HT-29 (cell line): ENCODE measurements around the gene CISD3. TPM values are rescaled to one million over a fixed set of nuclear protein-coding genes. Genes with fewer than 3 reads are reported as not detected.

ENCODE experiments used
- DNase-seq: peaks from one replicate; pipeline ENCODE4 v3.0.0-alpha.2; 2015; ENCODE audit warnings: low spot score
- total RNA-seq: library from RNA; depleted of rRNA; stranded (reverse); fragments of >200 nt; shearing (Covaris generic); gene quantifications from 2 replicates; pipeline ENCODE4 v1.2.3, GENCODE V29; 2014

The CISD3 gene
- total RNA-seq, 1 experiment from 2014 or later, result 100 TPM

DNA sequence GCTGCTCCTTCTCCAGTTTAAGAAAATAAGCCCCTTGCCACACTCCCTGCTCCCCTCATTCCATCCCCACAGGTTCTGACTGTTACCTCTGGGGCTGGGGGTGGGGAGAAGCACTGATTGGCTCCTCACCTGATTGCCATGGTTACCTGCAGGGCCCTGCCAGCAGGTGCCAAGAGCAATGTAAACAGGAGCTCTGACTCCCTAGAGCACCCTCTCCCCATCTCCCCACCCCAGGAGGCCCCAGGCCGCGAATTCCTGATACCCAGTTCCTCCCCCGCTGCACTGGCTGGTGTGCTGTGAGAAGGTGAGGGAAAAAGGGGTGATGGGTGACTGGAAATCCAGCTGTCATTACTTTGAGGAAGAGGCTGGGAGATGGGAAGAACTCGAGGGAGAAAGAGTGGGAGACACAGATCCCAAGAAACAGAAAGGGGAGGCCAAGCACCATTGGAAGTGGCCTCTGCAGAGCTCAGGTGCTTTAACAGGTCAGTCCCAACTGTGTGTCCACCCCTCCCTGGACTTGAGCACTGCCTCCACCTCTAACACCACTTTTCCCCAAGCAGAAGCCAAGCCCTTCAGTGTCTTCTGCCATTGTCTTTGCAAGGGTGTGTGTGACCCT lies 13.5 kb downstream of the CISD3 start:
- no peak for DNase-seq

DNA sequence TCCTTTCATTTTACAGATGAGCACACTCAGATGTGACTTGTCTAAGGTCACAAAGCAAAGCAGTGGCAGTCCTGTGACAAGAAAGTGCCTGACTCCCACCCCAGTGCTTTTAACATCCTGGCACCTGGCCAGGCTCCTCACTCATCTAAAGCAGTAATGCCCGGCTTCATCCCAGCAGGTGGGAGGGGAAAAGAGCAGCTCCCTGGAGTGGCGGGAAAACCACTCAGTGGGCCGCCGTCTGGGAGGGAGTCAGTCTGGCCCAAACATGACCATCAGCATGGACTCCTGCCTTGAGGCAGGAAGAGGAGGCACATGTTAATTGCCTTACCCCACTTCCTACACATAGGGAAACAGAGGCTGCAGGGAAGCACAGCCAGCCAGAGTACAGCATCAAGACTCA lies 15.4 kb downstream of the CISD3 start:
- no peak for DNase-seq

DNA sequence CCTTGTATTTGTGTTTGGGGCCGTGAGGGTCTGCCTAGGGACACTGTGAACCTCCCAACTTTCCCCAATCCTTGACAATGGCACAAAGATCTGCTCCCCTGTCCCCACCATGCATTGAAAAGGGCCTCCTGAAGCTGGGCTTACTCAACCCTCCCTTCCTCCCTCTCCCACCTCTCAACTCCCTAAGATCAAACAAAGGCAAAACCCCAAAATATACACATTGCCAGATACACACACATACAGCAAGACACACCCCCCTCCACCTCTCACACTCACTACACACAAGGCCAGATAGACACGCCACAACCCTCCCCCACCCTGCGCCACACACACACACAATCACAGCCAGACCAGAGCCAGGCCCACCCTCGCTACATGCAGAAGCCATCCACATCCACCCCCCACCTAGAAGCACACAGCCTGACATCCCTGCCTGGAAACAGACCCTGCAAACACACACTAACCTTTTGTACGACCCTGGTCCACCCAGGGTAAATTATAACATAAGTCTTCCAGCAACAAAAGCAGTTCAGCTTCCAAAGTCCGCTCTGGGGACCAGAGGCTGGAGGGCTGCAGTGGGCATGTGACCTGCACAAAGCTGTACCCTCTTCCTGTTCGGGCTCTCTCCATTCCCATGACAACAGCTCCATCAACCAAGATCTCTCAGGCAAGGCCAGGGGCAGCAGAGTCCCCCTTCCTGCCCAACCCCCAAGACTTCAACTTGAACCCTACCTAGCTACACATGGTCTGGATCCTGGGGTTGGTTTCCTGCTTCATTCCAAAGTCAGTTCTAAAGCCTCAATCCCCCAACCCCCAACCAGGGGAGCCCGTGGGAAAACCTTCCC lies 16.1 kb downstream of the CISD3 start:
- DNase-seq, result no peak

DNA sequence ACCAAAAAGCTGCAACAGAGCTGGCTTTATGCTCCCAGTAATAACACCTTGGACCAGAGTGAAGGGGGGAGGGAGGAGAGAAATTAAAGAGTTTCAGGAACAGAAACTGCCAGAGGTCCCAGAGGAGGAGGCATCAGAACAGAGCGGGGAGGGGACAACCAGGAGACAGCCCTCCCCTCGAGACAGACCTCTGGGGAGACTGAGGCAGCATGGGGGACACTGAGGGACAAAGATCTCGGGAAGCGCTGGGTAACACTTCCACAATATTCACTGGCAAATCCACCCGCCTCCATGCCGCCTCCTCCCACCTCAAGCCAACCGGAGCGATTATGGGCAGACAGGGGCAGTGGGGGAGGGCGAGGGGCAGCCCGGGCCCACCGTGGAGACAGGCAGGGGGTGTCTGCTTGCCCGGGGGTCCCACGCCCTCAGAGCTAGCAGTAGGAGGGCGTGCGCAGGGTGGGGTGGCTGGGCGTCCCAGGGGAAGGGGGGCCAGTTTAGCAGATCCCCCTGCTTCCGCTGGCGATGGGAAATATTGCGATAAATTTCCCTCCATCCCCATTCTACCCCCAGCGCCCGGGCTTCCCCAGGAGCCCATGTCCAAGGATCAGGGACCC lies 16.8 kb downstream of the CISD3 start:
- no peak for DNase-seq

DNA sequence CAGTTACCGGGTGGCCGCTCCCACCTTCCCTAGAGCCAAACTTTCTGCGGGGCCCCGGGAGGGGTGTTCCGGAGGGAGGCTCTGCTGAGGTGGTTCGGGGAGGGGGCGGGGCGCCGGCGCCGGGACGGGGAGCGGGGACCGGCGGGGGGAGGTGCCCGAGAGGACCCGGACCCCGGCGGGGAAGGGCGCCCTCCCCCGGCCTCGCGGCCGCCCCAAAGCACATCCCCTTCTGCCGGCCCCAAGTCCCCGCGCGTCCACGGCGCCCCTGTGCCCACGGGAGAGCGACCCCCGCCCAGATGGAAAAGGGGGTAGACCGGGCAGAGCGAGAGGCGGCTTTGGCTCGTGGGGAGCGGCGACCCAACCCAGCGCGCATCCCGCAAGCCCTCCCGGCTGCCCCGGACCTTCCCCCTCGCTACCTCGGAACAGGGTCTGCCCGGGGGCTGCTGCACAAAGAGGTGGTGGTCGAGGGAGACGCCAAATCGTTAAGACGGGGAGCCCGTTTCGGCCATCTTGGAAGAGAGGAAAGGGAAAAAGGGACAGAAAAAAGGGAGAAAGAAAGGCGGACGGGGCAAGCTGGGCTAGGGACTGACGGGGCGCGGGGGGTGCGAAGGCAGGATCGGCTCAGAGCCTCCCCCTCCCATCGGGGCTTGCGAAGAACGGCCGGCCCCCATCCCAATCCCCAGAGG lies 17.5 kb downstream of the CISD3 start:
- no peak for DNase-seq

DNA sequence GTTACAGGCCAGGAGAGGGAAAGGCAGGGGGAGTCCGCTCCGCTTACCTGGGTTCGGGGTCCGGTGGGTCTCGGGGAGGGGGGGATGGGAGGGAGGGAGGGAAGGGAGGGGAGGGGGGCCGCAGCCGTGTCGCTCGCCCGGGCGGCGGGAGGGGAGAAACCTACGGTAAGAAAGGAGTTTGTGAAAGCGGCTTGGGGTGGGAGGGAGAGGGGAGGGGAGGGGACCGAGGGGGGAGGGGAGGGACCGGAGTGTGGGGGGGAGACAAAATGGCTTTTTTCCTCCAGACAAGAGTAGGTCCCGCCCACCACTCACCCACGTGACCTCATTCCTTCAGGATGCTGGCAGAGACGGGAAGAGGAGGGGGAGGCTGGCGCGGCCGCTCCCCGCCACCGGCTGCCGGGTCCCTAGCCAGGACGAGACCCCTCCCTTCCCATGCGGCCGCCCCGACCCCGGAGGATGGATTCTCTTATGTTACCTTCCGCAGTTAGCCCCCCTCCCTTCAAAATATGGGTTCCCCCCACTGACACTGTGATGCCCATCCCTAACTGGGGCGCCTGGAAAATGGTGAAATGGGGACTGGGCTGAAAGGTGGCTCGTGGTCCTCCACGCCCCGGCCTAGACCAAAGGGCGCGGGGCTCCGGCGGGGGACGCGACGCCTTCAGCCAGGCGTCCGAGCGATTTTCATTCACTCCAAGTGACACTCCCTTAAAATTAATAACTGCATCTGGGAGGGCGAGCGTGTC lies 18.2 kb downstream of the CISD3 start, which contains the start of gene PCGF2:
TSS of gene PCGF2 (minus strand) at position 188 of the 743 bp plus-strand sequence. CDS start 7,934 bp downstream, outside the sequence.
- DNase-seq, result peak; percentile 92

DNA sequence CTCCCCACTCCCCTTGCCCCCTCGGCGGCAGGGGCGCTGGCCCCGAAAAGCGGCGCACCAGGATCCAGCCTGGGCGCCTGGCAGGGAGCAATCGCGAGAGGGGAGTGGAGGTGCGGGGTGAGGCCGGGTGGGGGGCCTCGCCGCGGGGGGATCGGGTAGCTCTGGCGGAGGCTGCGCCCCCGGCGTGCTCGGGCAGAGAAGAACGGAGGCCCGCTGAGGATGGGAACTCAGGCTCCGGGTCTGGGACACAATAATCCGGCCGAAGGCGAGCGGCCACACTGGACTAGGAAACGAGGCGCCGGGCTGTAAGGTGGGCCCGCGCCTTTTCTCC lies 18.7 kb downstream of the CISD3 start:
- DNase-seq, result no peak

DNA sequence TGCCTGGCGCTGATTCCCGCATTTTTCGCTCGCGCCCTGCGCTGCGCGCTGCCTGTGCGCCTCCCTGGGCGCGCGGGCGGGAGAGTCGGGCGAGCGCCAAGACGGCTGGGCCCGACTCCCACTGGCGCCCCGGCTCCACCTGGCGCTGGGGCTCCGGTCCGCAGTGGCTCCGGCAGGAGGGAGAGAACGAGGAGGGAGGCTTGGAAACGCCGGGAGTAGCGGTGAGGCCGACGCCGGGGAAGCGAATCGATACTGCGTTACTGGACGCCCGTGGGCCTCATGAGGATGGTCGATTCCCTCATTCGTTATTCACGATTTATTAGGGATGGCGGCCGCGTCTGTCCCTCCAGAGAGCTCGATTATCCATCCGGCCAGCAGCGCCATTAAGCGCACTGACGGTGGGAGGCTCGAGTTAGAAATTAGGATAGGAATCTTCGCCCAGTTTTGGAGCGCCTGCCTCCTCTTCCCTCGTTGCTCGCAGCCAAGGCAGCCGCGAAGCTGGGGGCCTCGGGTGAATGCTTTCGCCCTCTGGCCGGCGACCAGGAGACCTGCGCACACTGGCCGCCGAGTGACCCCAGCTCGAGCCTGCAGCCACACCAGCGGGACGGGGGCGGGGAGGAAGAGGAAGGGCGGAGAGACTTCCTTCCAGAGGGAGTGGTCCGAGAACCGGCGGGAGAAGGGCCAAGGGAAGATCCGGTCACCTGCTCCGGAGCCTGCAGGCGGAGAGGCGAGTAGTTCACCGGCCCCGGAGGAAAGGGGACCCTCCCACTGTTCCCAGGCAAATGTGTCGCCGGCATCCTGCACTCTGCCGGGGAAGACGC lies 19.3 kb downstream of the CISD3 start:
- DNase-seq, result peak; percentile 93

DNA sequence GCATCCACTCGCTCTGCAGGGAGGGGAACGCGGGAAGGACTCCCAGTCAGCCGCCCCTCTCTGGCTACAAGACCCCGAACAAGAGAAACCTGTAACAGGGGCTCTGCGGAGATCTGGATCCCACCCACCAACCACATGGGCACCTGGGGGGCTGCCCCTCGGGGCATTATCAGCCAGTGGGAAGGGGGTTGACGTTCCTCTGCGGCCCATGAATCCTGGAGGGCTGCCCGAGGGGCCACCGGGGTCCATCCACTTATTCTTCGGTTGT lies 19.8 kb downstream of the CISD3 start:
- no peak for DNase-seq

DNA sequence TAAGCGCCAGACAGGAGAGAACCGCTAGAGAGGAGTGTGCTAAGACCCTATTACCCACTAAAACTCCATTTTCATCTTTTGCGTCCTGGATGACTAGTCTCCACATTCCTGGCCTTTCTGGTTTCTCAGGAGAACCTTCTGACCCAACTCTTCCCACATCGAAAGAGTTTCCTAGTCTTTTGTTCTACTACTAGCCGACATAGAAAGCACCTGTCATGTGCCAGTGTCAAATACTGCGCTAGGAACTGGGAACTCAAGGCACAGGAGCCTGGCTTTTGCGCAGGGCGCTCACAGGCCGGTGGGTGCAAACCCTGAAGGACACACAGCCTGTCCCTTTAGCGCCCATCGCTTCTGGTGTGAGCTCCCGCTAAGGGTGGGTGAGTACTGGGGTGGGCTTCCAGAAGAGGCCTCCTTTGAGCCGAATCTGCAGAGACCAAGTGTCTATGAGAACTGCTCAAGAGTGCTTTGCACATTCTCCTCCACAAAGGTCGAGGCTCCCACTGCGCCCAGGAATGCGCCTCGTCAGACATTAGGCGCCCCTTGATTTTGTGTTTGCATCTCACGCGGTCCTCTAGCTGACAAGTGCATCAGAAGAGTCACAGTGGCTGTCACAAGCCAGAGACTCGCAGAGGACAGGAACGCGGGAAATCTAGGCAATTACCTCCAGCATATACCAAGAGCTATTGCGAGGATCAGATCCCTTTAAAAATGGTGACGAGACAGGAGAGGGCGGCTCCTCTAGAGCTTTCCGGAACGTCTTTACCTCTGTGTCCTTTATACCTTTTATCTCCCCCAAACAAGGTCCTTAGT lies 20.4 kb downstream of the CISD3 start:
- peak; percentile 79 for DNase-seq

DNA sequence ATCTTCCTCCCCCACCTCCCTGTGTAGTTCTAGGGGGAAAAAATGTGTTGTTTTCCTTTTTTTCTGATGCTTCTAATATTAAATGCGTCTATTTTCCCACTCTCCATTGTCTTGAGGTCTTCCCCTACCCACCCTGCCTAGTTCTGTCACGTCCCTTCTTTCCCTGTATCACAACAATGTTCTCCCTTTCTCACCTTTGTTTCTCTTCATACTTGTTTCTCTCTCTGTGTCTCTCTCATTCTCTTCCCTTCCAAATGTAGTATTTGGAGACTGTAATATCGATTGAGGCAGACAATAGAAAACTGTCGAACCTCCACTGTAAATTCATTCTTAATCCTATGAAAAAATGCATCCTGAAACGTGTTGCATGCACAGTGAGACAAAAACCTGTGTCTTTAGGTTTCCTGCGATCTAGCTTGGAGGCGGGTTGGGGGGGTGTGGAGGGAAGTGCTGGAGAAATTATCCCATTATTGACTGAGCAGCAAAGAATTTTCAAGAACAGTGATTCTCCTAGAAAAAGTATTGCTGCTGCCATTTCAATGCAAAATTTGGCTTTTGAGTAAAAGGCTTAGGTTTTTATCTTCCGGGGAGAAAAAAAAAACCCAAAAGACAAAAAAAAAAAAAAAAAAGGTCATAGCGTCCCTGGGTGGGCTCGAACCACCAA lies 21.1 kb downstream of the CISD3 start:
- DNase-seq, result peak; percentile 74

DNA sequence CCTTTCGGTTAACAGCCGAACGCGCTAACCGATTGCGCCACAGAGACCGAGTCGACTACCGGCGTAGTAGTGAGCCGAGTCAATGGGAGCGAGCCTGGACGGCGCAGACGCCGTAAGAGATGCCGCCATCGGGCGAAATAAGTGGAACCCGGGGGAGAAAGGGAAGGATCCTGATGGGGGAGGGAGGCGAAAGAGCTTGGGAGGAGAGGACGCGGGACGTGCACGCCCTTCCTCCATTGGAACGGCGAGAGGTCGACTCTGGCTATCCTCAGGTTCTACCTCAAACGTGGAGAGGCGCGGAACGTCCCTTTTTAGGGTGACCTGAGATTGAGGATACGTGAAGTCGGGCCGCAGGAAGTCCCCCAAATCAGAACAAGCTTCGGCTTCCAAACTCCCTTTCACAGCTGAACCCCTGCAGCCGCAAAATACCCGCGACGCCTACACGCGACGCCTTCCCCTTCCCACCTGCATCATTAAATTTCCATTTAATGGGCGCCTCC lies 21.7 kb downstream of the CISD3 start:
- peak; percentile 96 for DNase-seq

DNA sequence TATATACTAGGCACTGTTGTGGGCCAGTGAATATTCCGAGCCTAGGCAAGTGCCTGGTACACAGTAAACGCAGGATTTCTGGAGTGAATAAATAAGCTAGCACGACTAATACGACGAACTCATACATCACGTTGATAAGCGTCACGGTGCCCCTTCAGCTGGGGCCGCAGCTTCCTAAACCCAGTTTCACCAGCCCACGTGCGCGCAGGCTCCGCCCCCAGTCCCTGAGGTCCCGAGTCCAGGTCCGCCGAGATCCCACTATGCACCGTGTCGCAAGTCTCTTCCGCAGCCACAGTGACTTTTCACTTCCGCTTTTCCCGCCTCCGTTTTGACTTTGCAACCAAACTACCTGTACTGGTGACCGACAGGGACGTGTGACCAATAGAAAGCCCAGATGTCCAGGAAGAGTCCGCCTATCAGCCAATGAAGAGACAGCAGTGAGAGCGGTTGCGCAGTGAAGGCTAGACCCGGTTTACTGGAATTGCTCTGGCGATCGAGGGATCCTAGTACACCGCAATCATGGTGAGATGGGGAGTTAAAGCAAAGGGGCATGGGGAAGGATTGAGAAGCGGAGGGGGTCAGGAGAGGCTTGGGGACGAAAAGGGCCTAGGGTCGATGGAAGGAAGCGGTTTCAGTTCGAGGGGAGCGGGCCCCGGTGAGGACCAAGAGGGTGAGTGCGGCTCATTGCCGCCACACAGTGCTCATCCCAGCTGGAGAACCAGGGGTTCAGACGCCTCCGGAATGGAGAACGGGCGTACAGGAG lies 22.3 kb downstream of the CISD3 start, which contains the start of gene PSMB3:
TSS of gene PSMB3 (plus strand) at position 434 of the 763 bp plus-strand sequence. CDS start at position 520, 86 bp downstream.
- peak; percentile 100 for DNase-seq

DNA sequence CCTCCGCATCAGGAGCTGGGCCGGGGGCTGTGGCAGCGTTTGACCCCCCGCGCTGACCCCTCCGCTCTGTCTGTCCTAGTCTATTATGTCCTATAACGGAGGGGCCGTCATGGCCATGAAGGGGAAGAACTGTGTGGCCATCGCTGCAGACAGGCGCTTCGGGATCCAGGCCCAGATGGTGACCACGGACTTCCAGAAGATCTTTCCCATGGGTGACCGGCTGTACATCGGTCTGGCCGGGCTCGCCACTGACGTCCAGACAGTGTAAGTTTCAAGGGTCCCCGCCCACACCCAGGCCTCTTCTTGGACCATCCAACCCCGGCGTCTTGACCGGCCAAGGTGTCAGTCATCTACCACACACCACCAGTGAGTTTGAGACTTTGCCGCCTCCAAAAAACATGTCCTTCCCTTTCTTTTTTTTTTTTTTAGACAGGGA lies 22.9 kb downstream of the CISD3 start:
- DNase-seq, result no peak

DNA sequence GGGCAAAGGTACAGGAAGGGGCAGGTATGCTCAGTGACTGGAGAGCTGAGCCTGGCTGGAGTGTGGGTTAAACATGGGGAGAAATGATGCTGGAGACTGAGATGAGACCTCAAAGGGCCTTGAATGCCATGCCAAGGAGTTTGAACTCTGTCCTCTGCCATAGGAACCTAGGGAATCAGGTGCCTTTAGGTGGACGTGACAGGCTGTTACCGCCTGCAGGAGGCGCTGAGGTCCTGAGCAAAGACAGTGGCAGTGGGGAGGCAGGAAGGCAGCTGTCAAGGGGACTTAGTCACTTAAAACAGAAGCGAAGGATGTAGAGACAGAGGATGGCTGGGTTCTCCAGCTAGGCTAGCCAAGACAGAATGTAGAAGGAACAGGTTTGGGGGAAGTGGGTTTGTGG lies 31.5 kb downstream of the CISD3 start:
- peak; percentile 69 for DNase-seq

DNA sequence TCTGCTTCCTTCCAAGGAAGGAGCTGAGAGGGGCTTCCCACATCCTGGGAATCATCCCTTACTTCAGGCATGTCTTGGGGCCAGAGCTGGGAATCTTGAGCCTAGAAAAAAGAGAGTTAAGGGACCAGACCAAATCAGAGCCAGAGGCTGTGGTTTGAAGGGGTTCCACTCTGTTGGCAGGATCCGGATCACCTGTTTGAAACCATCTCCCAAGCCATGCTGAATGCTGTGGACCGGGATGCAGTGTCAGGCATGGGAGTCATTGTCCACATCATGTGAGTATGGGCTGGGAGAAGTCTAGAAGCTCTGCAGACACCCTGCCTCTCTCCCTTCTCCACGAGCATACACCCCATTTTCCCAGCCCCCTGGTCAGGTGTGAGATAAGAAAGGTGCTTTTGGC lies 32.1 kb downstream of the CISD3 start:
- DNase-seq, result no peak

DNA sequence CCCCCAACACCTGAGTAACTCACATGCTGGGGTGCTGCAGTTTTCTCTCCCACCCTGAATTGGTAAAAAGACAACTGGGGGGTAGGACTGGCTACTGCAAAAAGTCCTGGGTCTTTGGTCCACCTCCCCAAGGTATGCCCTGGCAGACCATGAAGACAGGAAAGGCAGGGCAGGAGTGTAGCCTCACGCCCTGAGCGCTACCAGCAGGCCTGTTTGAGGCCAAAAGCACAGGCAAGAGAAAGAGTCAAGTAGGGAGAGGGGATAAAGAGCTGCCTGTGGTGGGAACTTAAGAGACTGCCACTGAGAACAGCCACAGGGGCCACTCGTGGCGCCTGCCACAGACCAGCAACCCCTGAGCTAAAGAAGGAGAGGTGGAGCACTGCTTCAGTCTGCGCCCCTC lies 36.2 kb downstream of the CISD3 start:
- DNase-seq, result no peak

DNA sequence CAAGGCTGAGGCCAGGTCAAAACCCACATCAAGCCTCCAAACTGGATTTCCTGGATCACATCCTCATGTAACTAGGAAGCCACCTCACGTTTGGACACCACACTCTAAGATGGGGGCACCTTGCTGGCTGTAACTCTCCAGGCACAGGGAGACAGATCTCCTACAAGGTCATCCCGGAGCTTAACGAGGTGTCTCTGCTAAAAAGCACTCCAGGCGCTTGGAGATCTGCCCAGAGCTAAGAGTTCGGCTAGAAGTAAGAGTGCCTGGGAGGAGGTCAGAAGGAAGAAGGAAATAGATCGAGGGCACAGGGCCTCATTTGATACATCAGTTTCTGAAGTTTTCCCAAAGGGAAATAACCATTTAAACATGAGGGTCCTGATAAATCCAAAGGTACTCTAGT lies 38.3 kb downstream of the CISD3 start:
- DNase-seq, result no peak
